ENCODE measurements around the gene CCL11.

CCL11 gene

DNA sequence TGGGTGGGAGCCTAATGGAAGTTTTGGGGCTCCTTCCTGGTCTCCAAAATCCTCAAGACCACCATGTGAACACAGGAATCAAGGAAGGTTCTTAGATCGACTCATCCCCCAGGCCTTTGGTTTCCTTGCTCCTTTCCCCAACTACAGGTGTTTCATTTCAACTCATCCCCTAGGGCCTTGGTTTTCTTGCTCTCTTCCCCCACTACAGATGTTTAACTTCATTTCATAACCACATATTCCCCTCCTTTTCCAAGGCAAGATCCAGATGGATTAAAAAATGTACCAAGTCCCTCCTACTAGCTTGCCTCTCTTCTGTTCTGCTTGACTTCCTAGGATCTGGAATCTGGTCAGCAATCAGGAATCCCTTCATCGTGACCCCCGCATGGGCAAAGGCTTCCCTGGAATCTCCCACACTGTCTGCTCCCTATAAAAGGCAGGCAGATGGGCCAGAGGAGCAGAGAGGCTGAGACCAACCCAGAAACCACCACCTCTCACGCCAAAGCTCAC is at the start of gene CCL11:
Gene CCL11, plus strand, starts transcription at position 457 of the 507 bp plus-strand sequence. CDS start 67 bp downstream, outside the sequence.
- no peak for DNase-seq (ENCODE audit: low spot score)

DNA sequence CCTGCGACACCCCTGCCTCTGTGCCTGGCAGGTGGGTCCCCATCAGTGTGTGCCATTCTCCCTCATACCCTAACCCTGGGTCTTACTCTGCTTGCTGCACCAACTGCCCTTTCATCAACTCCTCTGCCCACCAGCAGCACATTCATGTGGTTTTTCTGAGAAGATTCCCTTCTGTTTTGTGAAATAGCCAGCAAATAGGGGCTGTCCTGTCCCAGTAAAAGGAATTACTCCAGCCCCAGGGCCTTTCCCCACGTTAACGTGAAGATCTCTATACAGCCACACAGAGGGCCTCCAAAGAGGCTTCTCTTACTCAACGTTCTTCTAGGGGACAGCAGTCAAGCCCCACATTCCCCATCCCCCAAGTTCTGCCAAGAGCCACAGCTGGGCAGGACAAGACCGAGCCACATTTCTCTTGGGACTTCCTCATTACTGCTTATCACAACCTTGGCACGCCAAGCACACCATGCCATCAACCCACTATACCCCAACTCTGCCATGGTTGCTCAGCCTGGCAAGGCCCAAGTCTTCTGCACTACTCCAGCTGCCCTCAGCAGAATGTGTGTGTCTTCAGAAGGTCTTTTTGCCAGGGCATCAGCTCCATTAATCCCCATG is 49.2 kb upstream of the CCL11 start:
- no peak for DNase-seq (ENCODE audit: low spot score)

GRCh38 chr17:34237458-34237857 is 48.1 kb upstream of the CCL11 start:
- DNase-seq (ENCODE audit: low spot score): no peak

- no peak for DNase-seq (ENCODE audit: low spot score)
These were observed 44.5 kb upstream of the CCL11 start for GRCh38 chr17:34241062-34241461.

DNA sequence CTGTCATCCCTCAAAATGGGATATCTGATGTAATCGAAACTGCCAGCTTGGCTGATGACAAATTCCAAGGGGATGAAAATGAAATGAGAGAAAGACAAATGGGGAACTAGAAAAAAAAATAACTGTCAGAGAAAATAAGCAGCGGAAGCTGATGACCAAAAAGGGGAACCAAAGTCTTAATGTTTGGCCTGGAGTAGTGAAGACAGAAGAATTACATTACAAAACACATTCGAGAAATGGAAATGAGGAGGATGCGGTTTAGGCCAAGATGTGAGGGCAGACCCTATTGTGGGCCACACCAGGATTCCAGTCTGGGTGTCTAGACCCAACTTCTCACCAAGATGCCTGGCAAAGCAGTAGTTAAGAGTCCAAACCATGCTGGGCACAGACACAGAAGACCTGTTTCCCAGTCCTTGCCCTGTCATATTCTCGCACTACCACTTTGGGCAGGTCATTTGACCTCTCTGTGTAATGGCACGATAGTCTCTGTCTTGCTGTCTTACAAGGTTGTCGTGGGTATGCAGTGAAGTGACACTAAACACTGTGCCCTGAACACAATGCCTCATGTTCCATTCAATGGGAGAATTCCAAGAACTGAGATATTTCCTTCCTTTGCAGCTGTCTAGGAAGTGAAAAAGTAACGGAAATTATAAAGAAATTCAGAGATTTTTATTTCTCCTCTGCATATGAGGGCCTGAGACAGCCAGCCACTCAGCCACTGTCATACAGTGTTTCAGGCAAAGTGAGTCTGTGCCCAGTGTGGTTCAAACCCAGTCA is 42.8 kb upstream of the CCL11 start:
- no peak for DNase-seq (ENCODE audit: low spot score)

DNA sequence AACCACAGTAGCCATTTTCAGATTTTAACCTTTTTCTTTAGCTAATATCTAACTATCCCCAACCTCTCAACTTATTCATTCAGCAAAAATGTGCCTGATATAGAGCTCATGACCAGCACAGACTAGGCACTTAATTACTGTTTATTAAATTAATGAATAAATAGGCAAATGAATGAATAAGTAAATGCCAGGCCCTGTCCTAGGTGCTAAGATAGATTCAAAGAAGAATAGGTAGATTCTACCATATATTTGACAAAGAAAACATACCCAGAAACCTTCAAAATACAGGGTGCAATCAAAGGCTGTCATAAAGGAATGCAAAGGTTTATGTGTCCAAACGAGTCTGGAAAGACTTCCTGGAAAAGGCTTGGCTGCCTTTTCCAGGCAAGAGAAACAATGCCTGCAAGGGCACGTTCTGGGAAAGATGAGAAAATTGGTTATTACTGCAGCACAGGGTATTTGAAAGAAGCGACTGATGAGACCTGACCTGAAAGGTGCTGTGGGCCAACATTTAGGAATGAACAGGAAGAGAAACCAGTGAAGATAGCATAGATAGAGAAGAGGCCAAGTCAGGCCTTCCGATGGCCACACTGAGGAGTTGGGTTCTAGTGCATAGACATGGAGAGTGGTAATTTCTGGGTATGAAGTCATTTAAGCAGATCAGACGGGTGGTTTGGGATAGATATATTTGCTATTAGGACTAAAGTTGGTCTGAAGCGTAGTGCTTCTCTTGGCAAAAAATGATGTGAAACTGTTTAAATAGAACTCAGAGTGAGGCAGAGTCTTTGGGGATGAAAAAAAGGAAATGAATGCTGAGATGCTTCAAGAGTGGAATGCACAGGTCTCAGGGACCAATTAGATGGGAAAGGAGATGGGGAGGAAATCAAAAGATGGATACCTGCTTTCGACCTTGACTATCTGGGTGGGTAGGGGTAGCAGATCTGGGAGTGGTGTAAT is 41.9 kb upstream of the CCL11 start:
- DNase-seq (ENCODE audit: low spot score): no peak

DNA sequence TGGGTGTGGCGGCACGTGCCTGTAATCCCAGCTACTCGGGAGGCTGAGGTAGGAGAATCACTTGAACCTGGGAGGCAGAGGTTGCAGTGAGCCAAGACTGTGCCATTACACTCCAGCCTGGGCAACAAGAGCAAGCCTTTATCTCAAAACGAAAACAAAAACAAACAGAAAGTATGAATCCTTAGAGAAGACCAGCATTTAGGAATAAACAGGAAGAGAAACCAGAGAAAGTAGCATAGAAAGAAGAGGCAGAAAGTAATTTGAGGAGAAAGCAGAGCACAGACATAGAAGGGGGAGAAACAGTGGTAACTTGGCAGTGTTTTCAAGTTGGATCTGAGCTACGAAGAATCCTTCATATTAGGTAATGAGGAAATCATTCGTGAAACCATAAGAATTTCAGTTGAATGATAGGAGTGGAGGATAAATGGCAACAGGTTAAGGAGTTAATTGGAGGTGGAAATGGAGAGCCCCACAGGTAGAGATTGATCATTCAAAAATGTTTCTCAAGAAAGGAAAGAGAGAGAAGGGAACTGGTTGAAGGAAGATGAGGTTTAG is 40.1 kb upstream of the CCL11 start:
- DNase-seq (ENCODE audit: low spot score): no peak

- no peak for DNase-seq (ENCODE audit: low spot score)
These were observed 39.1 kb upstream of the CCL11 start for GRCh38 chr17:34246446-34246845.

DNA sequence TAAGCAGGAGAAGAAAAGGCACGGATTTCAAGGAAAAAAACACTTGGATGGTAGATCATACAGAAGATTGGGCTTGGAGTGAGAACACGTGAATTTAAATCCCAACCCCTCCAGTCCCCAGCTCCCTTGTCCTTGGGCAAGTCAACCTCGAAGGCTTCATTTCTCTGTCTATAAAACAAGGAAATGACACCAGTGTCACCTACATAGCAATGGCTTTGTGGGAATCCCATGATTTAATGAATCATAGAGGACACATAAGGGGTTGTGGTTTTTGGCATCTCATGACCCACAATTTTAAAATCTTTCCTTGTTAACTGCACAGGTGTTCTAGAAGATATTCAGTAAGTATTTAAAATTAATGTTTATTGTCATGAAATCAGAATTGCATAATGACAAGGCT is 38.7 kb upstream of the CCL11 start:
- no peak for DNase-seq (ENCODE audit: low spot score)

- peak; percentile 65 for DNase-seq (ENCODE audit: low spot score)
These were observed 37.0 kb upstream of the CCL11 start for GRCh38 chr17:34248511-34249024.

- no peak for DNase-seq (ENCODE audit: low spot score)
These were observed 36.5 kb upstream of the CCL11 start for GRCh38 chr17:34249061-34249460.

DNA sequence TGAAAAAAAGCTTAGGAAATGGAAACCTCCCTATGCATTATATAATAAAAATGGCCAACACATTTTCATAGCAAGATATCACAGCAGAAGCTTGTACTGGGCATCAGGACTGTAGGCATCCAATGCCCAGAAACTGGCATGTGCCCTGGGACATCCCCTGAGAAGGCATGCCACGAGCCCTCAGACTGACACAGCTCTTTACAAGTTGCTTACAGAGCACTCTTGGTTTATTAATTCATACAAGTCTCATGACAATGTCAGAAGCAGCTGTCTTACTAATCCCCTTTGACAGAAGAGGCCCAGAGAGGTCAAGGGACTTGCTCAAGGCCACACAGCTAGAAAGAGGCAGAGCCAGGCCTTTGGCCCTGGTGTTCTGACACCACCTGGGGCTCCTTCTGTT is 36.1 kb upstream of the CCL11 start:
- DNase-seq (ENCODE audit: low spot score): no peak

DNA sequence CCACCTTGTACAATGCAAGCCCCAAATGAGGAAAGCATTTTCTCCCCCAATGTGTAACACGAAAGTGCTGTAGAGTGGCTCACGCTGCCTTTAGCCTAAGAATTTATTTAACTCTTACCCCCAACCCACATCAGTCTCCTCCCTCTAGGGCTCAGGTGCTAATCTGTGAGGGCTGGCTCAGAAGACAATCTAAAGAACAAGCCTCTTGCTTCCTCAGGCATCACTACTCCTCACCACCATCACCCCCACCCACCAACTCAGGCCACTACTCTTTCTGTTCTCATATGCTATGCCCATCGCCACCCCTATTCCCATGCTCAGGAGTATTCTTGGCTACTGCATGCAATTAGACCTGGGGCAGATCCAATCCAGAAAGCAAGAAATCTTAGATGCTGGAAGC is 34.4 kb upstream of the CCL11 start:
- no peak for DNase-seq (ENCODE audit: low spot score)

DNA sequence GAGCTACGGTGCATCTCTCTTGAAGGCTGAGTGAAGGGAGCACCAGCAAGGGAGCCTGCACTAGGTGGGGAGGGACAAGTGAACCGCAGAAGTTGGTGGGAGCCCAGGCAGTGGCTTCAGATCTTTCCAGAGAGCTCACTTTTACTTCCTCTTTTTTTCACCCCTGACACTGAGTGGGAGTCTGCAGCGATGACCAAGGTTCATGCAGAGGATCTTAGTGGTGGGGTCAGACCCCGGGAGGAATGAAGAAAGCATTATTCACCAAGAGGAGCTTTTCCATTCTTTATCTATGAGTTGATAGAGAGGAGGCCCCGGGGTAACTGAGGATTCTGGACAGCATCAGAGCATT is 33.5 kb upstream of the CCL11 start:
- peak; percentile 44 for DNase-seq (ENCODE audit: low spot score)

DNA sequence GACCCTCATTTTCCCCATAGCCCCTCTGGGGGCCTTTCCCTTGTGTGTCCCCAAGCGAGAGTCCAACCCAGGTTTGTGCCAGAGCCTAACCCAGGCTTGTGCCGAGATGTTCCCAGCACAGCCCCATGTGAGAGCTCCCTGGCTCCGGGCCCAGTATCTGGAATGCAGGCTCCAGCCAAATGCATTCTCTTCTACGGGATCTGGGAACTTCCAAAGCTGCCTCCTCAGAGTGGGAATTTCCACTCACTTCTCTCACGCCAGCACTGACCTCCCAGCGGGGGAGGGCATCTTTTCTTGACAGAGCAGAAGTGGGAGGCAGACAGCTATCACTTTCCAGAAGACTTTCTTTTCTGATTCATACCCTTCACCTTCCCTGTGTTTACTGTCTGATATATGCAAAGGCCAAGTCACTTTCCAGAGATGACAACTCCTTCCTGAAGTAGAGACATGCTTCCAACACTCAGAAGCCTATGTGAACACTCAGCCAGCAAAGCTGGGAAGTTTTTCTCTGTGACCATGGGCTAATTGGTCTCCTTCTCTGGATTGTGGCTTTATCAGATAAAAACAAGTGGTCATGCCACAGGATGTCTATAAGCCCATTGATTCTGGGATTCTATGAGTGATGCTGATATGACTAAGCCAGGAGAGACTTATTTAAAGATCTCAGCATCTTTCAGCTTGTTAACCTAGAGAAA is 33.0 kb upstream of the CCL11 start:
- DNase-seq (ENCODE audit: low spot score): peak; percentile 69

DNA sequence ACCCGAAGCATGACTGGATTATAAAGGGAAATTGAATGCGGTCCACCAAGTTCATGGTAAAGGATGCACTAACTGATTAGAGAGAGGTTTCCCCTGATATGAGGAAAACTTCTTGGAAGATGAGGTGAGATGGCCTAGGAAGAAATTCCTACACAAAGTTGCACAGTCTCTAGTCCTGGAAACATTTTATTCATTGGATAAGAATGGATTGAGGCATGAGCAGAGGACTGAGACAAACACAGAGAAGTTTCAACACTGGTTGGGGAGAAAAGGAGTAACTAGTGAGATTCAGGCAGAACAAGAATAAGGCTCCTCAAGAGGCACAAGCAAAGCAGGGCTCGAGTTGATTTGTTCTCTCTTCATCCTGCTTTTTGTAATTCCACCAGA is 32.4 kb upstream of the CCL11 start:
- no peak for DNase-seq (ENCODE audit: low spot score)

- peak; percentile 52 for DNase-seq (ENCODE audit: low spot score)
These were observed 31.4 kb upstream of the CCL11 start for GRCh38 chr17:34254146-34254545.

GRCh38 chr17:34254651-34255380 is 30.7 kb upstream of the CCL11 start, which contains the start of gene CCL2:
Gene CCL2, plus strand, starts transcription at chr17:34255285. Its CDS starts 65 bp downstream, at chr17:34255350.
- DNase-seq (ENCODE audit: low spot score): peak; percentile 55

DNA sequence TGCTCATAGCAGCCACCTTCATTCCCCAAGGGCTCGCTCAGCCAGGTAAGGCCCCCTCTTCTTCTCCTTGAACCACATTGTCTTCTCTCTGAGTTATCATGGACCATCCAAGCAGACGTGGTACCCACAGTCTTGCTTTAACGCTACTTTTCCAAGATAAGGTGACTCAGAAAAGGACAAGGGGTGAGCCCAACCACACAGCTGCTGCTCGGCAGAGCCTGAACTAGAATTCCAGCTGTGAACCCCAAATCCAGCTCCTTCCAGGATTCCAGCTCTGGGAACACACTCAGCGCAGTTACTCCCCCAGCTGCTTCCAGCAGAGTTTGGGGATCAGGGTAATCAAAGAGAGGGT is 30.2 kb upstream of the CCL11 start:
- DNase-seq (ENCODE audit: low spot score): no peak

GRCh38 chr17:34255841-34256240 is 29.7 kb upstream of the CCL11 start:
- no peak for DNase-seq (ENCODE audit: low spot score)
